ENCODE measurements around the gene FBF1.
"Not testable (repeated sequence)": the region's sequence is repeated elsewhere in the genome, so short reads cannot be mapped to it uniquely, and the experiment has no call there.

The FBF1 gene

DNA sequence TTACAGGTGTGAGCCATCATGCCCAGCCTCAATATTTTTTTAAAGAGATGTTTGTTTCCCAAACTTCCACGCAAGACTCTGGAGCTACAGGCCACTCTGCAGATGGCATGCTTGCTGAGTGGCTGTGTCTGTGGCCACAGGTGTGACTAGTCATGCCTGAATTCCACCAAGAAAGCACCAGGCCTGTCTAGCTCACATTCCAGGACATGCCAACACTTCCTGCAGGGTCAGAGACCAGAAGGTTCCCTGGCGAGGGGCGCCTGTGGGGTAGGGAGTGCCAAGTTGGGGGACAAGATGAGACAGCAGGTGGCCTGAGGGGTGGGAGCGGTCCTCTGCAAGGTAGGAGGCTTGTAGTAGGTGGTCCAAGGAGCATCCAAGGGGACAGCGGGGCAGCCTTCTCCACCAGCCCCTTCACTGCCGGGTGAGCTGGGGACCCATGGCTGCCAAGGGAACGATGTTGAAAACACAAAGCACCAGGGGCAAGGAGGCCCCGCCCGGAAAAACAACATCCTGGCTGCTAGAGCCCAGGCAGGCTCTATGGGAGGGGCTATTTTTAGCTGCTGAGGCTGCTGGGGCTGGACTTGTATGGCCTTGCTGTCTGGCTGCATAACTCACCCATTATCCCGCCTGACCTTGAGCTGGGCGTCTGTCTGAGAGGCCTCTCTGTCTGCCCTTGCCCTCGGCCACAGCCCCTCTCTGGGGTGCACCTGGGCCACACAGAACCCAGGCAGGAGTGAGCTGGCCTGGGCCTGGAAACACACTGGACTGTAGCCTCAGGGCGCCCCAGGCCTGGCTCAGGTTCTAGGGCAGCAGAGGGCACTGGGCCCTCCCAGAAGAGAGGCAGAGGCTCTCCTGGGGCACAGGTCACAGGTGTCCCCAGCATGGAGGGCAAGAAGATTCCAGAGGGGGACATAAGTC, 68.1 kb downstream of the FBF1 start:
- no peak for DNase-seq

DNA sequence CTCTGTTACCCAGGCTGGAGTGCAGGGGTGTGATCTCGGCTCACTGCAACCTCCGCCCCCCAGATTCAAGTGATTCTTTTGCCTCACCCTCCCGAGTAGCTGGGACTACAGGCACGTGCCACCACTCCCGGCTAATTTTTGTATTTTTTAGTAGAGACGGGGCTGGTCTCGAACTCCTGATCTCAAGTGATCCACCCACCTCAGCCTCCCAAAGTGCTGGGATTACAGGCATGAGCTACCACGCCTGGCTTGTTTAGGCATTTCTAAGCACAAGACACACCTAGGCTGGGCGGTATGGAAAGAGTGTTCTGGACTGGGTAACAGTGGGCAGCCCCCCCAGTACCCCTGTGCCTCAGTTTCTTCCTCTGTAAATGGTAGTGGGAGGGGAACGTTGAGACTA, 70.6 kb downstream of the FBF1 start:
- DNase-seq: not testable (repeated sequence)

DNA sequence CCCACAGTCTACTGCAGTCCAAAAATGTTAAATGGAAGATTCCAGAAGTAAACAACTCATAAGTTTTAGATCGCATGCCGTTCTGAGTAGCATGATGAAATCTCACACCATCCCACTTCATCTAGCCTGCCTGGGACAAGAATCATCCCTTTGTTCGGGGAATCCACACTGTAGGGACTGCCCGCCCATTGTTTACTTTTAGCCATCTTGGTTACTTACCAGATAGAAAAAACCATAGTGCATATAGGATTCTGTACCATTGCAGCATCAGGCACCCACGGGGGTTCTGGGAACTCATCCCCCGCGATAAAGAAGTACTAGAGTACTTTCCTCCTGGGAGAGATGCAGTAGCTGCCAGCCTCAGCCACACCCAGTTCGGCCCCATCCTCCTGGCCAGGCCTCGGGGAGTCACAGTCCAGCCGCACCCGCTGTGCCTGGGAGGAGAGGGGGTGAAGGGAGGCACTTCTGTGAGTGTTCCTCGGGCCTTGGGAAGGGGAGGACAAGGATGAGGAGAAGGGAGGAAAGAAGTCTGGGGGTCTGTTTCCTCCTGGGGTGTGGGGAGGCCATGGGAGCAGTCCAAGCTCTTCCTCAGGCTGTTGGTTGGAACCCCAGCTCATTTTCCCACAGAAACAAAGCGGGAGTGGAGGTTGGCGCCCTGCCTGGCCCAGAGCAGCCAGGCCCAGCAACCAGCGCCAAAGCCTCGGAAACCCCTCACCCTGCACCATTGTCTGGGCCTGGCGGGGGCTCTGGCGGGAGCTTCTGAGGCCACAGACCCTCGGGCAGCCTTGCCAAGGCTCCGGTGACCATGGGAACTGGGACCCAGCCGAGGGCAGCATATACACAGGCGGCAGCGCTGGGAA, 71.3 kb downstream of the FBF1 start:
- no peak for DNase-seq

DNA sequence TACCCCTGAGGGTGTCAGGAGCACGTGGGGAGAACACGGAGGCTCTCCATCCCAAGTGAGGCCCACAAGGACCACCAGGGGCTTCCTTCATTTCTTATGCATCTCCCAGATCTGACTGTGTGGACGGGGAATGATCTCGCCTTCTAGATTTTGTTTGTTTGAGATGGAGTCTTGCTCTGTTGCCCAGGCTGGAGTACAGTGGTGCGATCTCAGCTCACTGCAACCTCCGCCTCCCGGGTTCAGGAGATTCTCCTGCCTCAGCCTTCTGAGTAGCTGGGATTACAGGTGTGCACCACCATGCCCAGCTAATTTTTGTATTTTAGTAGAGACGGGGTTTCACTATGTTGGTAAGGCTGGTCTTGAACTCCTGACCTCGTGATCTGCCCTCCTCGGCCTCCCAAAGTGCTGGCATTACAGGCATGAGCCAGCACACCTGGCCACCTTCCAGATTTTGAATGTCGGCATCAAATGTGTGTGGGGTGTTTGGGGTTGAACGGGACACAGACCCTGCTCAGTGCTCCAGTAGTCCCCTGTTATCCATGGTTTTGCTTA, 72.0 kb downstream of the FBF1 start:
- DNase-seq: not testable (repeated sequence)

DNA sequence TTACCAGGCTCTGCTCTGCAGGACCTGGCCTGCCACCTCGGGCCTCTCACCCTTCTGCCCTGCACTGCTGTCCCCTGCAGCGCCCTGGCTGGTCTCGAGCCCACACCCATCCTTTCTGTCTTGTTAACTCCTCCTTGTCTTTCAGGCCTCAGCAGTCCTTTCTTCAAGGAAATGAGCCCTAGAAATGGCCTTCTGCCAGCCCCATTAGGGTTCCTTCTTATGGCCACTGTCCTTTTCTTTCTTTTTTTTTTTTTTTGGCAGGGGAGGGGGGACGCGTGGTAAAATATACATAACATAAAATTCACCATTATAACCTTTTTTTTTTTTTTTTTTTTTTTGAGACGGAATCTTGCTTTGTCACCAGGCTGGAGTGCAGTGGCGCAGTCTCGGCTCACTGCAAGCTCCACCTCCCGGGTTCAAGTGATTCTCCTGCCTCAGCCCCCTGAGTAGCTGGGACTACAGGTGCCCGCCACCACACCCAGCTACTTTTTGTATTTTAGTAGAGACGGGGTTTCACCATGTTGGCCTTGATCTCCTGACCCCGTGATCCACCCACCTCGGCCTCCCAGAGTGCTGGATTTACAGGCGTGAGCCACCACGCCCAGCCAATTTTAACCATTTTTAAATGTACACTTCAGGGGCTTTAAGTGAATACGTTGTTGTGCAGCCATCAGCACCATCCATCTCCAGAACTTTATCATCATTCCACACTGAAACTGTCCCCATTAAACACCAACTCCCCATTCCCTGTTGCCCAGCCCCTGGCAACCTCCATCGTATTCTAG, 75.2 kb downstream of the FBF1 start:
- not testable (repeated sequence) for DNase-seq

DNA sequence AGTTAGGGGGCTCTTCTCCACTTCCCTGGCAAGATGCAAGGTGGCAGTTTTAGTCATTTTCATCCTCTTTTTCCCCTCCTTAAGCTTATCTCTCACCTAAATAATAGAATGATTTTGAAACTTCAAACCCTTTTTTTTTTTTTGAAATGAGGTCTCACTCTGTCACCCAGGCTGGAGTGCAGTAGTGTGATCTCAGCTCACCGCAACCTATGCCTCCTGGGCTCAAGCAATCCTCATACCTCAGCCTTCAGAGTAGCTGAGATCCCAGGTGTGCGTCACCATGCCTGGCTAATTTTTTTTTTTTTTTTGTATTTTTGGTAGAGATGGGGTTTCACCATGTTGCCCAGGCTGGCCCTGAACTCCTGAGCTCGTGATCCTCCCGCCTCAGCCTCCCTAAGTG, 76.0 kb downstream of the FBF1 start:
- not testable (repeated sequence) for DNase-seq

DNA sequence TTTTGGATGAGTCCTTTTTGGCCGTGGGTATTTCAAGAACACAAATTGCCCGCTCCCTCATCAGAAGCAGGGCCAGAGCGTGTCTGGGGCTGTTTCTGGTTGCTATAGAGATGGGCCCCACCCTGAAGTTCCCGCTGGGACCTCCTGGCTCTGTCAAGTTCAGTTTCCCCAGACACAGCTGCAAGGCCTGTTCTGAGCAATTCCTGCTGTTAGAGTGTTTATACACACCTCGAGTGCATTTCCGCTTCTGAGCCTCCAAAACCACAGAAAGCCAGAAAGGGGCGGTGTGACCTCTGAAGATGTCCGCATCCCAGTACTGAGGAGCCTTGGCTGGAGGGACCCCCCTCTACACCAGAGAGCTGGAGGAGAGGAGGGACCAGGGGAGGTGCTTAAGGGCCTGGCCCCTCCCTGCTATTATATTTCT, 76.4 kb downstream of the FBF1 start:
- DNase-seq: no peak

DNA sequence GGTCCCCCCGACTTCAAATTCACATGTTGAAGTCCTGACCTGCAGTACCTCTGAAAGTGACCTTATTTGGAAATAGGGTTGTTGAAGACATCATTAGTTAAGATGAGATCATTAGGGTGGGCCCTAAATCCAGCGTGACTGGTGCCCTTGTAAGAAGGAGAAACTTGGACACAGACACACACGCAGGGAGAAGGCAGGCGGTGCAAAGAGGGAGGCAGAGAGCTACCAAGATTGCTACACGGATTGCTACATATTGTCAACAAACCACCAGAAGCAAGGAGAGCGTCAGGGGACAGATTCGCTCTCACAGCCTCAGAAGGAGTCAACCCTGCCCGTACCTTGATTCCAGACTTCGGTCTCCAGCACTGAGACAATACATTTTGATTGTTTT, 78.9 kb downstream of the FBF1 start:
- no peak for DNase-seq

All from stimulated activated CD4-positive, alpha-beta T cell treated with anti-CD3 and anti-CD28 coated beads, Interleukin-12 subunit alpha, Interleukin-12 subunit beta, amount 100 ng/mL, for 4 hours (primary cell).